Measurements from ENCODE around the gene MFSD8.

- TF ChIP-seq CTCF (conservative IDR thresholded peaks at IDR 0.05; ENCODE audit: low read depth, low read length) (no peak), EZH2 (IDR thresholded peaks at IDR 0.05; ENCODE audit: borderline replicate concordance, low read depth, low read length, poor library complexity, severe bottlenecking) (no peak)
Measured at GRCh38 chr4:127965803-127966175, 816 bp upstream of the MFSD8 start.
